HG03439 (cell line): Measurements from ENCODE around the gene RPS6KB2.

ENCODE experiments used
- ATAC-seq: cut with Tn5 transposase; IDR thresholded peaks from one replicate; pipeline ENCODE4 v1.9.1; 2021; ENCODE audit warnings: mild to moderate bottlenecking, moderate library complexity; ENCODE audit not compliant: unreplicated experiment

The RPS6KB2 gene

GRCh38 chr11:67441098-67441563 is 12.8 kb downstream of the RPS6KB2 start:
- ATAC-seq, result no peak

- no peak for ATAC-seq
These were observed 13.5 kb downstream of the RPS6KB2 start for GRCh38 chr11:67441731-67442351.

- ATAC-seq, result no peak
These were observed 14.5 kb downstream of the RPS6KB2 start for GRCh38 chr11:67442504-67443404.

GRCh38 chr11:67445515-67445914 is 17.2 kb downstream of the RPS6KB2 start:
- no peak for ATAC-seq

GRCh38 chr11:67448220-67448609 is 19.9 kb downstream of the RPS6KB2 start:
- ATAC-seq, result no peak

- no peak for ATAC-seq
These were observed 21.0 kb downstream of the RPS6KB2 start for GRCh38 chr11:67449116-67449844.

GRCh38 chr11:67450796-67451657 is 22.7 kb downstream of the RPS6KB2 start:
- no peak for ATAC-seq

GRCh38 chr11:67451658-67451976 is 23.3 kb downstream of the RPS6KB2 start:
- no peak for ATAC-seq

- no peak for ATAC-seq
These were observed 24.1 kb downstream of the RPS6KB2 start, which contains the start of gene GPR152 for GRCh38 chr11:67452141-67452952. Gene GPR152 (minus strand): TSS chr11:67452729. CDS start chr11:67452724, 5 bp downstream.

- ATAC-seq, result no peak
These were observed 25.8 kb downstream of the RPS6KB2 start for GRCh38 chr11:67453816-67454732.

GRCh38 chr11:67455054-67455453 is 26.8 kb downstream of the RPS6KB2 start, which contains the start of gene CABP4:
Gene CABP4 (plus strand): TSS chr11:67455354. CDS start chr11:67455424, 70 bp downstream.
- ATAC-seq, result no peak

- no peak for ATAC-seq
These were observed 27.9 kb downstream of the RPS6KB2 start for GRCh38 chr11:67456068-67456705.

GRCh38 chr11:67457453-67457852 is 29.2 kb downstream of the RPS6KB2 start:
- no peak for ATAC-seq

GRCh38 chr11:67458266-67458665 is 30.0 kb downstream of the RPS6KB2 start:
- no peak for ATAC-seq

GRCh38 chr11:67463186-67463585 is 34.9 kb downstream of the RPS6KB2 start:
- no peak for ATAC-seq

GRCh38 chr11:67463680-67464410 is 35.6 kb downstream of the RPS6KB2 start:
- ATAC-seq, result no peak

GRCh38 chr11:67464411-67465188 is 36.3 kb downstream of the RPS6KB2 start:
- ATAC-seq, result peak; percentile 54
